NB4 (cell line): ENCODE measurements around the gene PSMB8.

Experiments used
- DNase-seq: peaks from one replicate; pipeline ENCODE4 v3.0.0; 2010; ENCODE audit warnings: low read depth
- H3K4me3 ChIP-seq: one replicate; pipeline ENCODE4 v1.5.1; 2011; ENCODE audit warnings: mild to moderate bottlenecking, low read depth, low read length, moderate library complexity
- CTCF ChIP-seq: IDR thresholded peaks from one replicate; pipeline ENCODE4 v1.5.1; 2012; ENCODE audit warnings: low read depth, low read length
- MAX ChIP-seq: IDR thresholded peaks from 2 replicates; pipeline ENCODE4 v1.6.1; 2011; ENCODE audit warnings: low read depth, low read length
- MYC ChIP-seq: IDR thresholded peaks from 2 replicates; pipeline ENCODE4 v1.6.1; 2011; ENCODE audit warnings: low read depth, low read length
- POLR2A ChIP-seq: IDR thresholded peaks from 2 replicates; pipeline ENCODE4 v1.6.1; 2011; ENCODE audit warnings: mild to moderate bottlenecking; ENCODE audit not compliant: insufficient read length; ENCODE audit errors: extremely low read depth

Gene PSMB8

GRCh38 chr6:32838114-32838958 is 5.5 kb downstream of the PSMB8 start, which contains the start of gene TAP2:
TAP2 (minus strand) TSS chr6:32838739; CDS start chr6:32838233, 506 bp downstream.
- TF ChIP-seq POLR2A (peak; percentile 55), MAX (peak; percentile 81), MYC (peak; percentile 83), CTCF (peak; percentile 88)
- peak within 1 kb of the TSS; percentile 75 for H3K4me3 ChIP-seq
- peak; percentile 95 for DNase-seq

- peak overlapping the region; percentile 75 for H3K4me3 ChIP-seq
- TF ChIP-seq CTCF (no peak), POLR2A (no peak), MAX (no peak), MYC (no peak)
- peak; percentile 30 for DNase-seq
Measured at GRCh38 chr6:32837651-32838113, 6.2 kb downstream of the PSMB8 start.

GRCh38 chr6:32836873-32837272 is 7.0 kb downstream of the PSMB8 start:
- peak overlapping the region; percentile 75 for H3K4me3 ChIP-seq
- no peak for TF ChIP-seq CTCF
- TF ChIP-seq MYC, result no peak
- TF ChIP-seq MAX, result no peak
- TF ChIP-seq POLR2A, result no peak
- DNase-seq, result no peak

GRCh38 chr6:32835167-32835893 is 8.5 kb downstream of the PSMB8 start:
- DNase-seq, result no peak
- TF ChIP-seq POLR2A, result no peak
- TF ChIP-seq MAX, result no peak
- TF ChIP-seq MYC, result no peak
- no peak for TF ChIP-seq CTCF
- H3K4me3 ChIP-seq, result no peak overlapping the region

GRCh38 chr6:32833664-32834063 is 10.2 kb downstream of the PSMB8 start:
- no peak overlapping the region for H3K4me3 ChIP-seq
- TF ChIP-seq POLR2A (no peak), MAX (no peak), CTCF (no peak), MYC (no peak)
- no peak for DNase-seq
